H1 (cell line): ENCODE results near the gene P4HA3. TPM values are rescaled to one million over a fixed set of nuclear protein-coding genes. Genes with fewer than 3 reads are reported as not detected.

Experiments
- CTCF ChIA-PET: fragments of 300-600 bp; sonication (Branson Sonifier 250); formaldehyde crosslinking; loops from one replicate; lab custom pipeline; 2021; ENCODE audit not compliant: partially characterized antibody; lab: Charles Lee
- POLR2A ChIA-PET: fragments of 300-600 bp; sonication (Branson Sonifier 250); formaldehyde crosslinking; loops from one replicate; lab custom pipeline; 2021; ENCODE audit warnings: inconsistent platforms; ENCODE audit not compliant: partially characterized antibody; lab: Charles Lee
- DNase-seq, 2 experiments: peaks; one replicate each; pipeline versions ENCODE4 v3.0.0 to v3.0.0-alpha.2; 2010 to 2022; ENCODE audit warnings: low spot score in 2 of 2, low read depth in 1 of 2, mixed read lengths in 1 of 2
- FAIRE-seq: peaks from 2 replicates; lab custom pipeline; 2011; peaks lifted over from hg19 to GRCh38; lab: Jason Lieb, UNC
- H2AFZ ChIP-seq: 2 replicates; pipeline ENCODE4 v1.8.1; 2012; ENCODE audit warnings: low read length, inconsistent platforms
- H2AK5ac ChIP-seq: 2 replicates; pipeline ENCODE4 v1.6.1; 2013; ENCODE audit warnings: low read depth, low read length
- H2BK120ac ChIP-seq: replicated peaks from 2 replicates; pipeline ENCODE3; 2013; ENCODE audit warnings: low read depth, low read length, inconsistent platforms
- H2BK12ac ChIP-seq: 2 replicates; pipeline ENCODE4 v1.6.1; 2013; ENCODE audit warnings: low read depth, low read length
- H2BK15ac ChIP-seq: 2 replicates; pipeline ENCODE4 v1.6.1; 2013; ENCODE audit warnings: low read length
- H2BK20ac ChIP-seq: 2 replicates; pipeline ENCODE4 v1.6.1; 2013; ENCODE audit warnings: low read length
- H2BK5ac ChIP-seq: 2 replicates; pipeline ENCODE4 v1.6.1; 2013; ENCODE audit warnings: low read depth, low read length
- H3K14ac ChIP-seq: 2 replicates; pipeline ENCODE4 v1.6.1; 2013; ENCODE audit warnings: inconsistent platforms; ENCODE audit not compliant: insufficient read length
- H3K18ac ChIP-seq: 2 replicates; pipeline ENCODE4 v1.6.1; 2013; ENCODE audit warnings: low read length; ENCODE audit errors: extremely low read depth
- H3K23ac ChIP-seq: 2 replicates; pipeline ENCODE4 v1.6.1; 2013; ENCODE audit warnings: inconsistent platforms; ENCODE audit not compliant: insufficient read length
- H3K23me2 ChIP-seq: 2 replicates; pipeline ENCODE4 v1.6.1; 2013; ENCODE audit warnings: low read depth, low read length
- H3K27ac ChIP-seq: 2 replicates; pipeline ENCODE4 v1.6.1; 2011; ENCODE audit warnings: low read depth, low read length, inconsistent platforms
- H3K27me3 ChIP-seq, 4 experiments: replicated peaks in 1 of 4; 1 replicate in 1 of 4; 2 replicates in 3 of 4; pipeline versions ENCODE4 v1.6.1 to v1.8.1; 2011 to 2013; ENCODE audit warnings: low read length in 3 of 4, mild to moderate bottlenecking in 3 of 4, inconsistent platforms in 2 of 4, mixed read lengths in 2 of 4, moderate library complexity in 1 of 4; ENCODE audit not compliant: control insufficient read depth in 3 of 4, insufficient read depth in 3 of 4; ENCODE audit errors: extremely low read depth in 1 of 4
- H3K36me3 ChIP-seq, 4 experiments: 2 replicates each; pipeline versions ENCODE4 v1.6.1 to v1.8.1; 2011 to 2013; ENCODE audit warnings: mild to moderate bottlenecking in 4 of 4, low read length in 3 of 4, moderate library complexity in 2 of 4, control low read depth in 1 of 4, inconsistent platforms in 1 of 4; ENCODE audit not compliant: insufficient read depth in 4 of 4, control insufficient read depth in 2 of 4
- H3K4ac ChIP-seq: replicated peaks from 2 replicates; pipeline ENCODE3; 2013; ENCODE audit warnings: low read length, low read depth, mixed read lengths, inconsistent platforms; ENCODE audit not compliant: insufficient read length
- H3K4me1 ChIP-seq, 4 experiments: replicated peaks in 1 of 4; 1 replicate in 1 of 4; 2 replicates in 3 of 4; pipeline versions ENCODE4 v1.6.1 to v1.8.1; 2011 to 2013; ENCODE audit warnings: low read length in 3 of 4, inconsistent platforms in 2 of 4, mixed read lengths in 1 of 4; ENCODE audit not compliant: insufficient read depth in 4 of 4, control insufficient read depth in 3 of 4
- H3K4me2 ChIP-seq, 2 experiments: 2 replicates each; pipeline versions ENCODE4 v1.6.1 to v1.8.1; 2011 to 2013; ENCODE audit warnings: low read depth in 2 of 2, low read length in 2 of 2, control low read depth in 1 of 2, inconsistent platforms in 1 of 2, mild to moderate bottlenecking in 1 of 2; ENCODE audit not compliant: insufficient read depth in 1 of 2
- H3K4me3 ChIP-seq, 4 experiments: fragments of 200-600, 300-600 bp in 1 of 4; sonication (generic), shearing (Covaris generic), sonication (Bioruptor Twin) in 1 of 4; 2 replicates each; pipeline versions ENCODE4 v1.5.1 to v1.8.1; 2011 to 2016; ENCODE audit warnings: low read length in 4 of 4, low read depth in 3 of 4, control low read depth in 2 of 4, inconsistent platforms in 2 of 4, mild to moderate bottlenecking in 2 of 4, mixed read lengths in 1 of 4, moderate library complexity in 1 of 4; ENCODE audit not compliant: insufficient read depth in 2 of 4; ENCODE audit errors: extremely low read depth in 1 of 4
- H3K56ac ChIP-seq: replicated peaks from 2 replicates; pipeline ENCODE3; 2013; ENCODE audit warnings: low read depth, mild to moderate bottlenecking, mixed read lengths, low read length, inconsistent platforms; ENCODE audit not compliant: insufficient read length
- H3K79me1 ChIP-seq: 2 replicates; pipeline ENCODE4 v1.6.1; 2013; ENCODE audit warnings: low read depth, low read length, control low read depth
- H3K79me2 ChIP-seq, 2 experiments: 2 replicates each; pipeline versions ENCODE4 v1.6.1 to v1.8.1; 2012 to 2013; ENCODE audit warnings: low read length in 2 of 2, mild to moderate bottlenecking in 2 of 2, inconsistent platforms in 1 of 2; ENCODE audit not compliant: insufficient read depth in 2 of 2, control insufficient read depth in 1 of 2
- H3K9ac ChIP-seq, 4 experiments: replicated peaks in 1 of 4; 1 replicate in 1 of 4; 2 replicates in 3 of 4; pipeline versions ENCODE4 v1.6.1 to v1.8.1; 2011 to 2013; ENCODE audit warnings: low read depth in 3 of 4, low read length in 3 of 4, control low read depth in 2 of 4, mild to moderate bottlenecking in 2 of 4, moderate library complexity in 2 of 4, inconsistent platforms in 1 of 4; ENCODE audit errors: extremely low read depth in 1 of 4
- H3K9me3 ChIP-seq, 2 experiments: 2 replicates each; pipeline versions ENCODE4 v1.6.1 to v1.8.1; 2012 to 2013; ENCODE audit warnings: mild to moderate bottlenecking in 2 of 2, moderate library complexity in 2 of 2, control low read depth in 1 of 2, inconsistent platforms in 1 of 2, low read depth in 1 of 2, low read length in 1 of 2, mixed read lengths in 1 of 2; ENCODE audit not compliant: insufficient read depth in 2 of 2
- H4K20me1 ChIP-seq, 2 experiments: replicated peaks in 1 of 2; 2 replicates each; pipeline versions ENCODE3 to v1.8.1; 2011 to 2013; ENCODE audit warnings: inconsistent platforms in 2 of 2, low read length in 2 of 2, mild to moderate bottlenecking in 1 of 2; ENCODE audit not compliant: insufficient read depth in 2 of 2, control insufficient read depth in 1 of 2
- H4K5ac ChIP-seq: 2 replicates; pipeline ENCODE4 v1.6.1; 2013; ENCODE audit warnings: low read length, low read depth, mixed read lengths, inconsistent platforms; ENCODE audit not compliant: insufficient read length
- H4K8ac ChIP-seq: 2 replicates; pipeline ENCODE4 v1.8.0; 2013; ENCODE audit warnings: mild to moderate bottlenecking, moderate library complexity, low read length, inconsistent platforms; ENCODE audit not compliant: insufficient read depth; ENCODE audit errors: extremely low read depth
- H4K91ac ChIP-seq: replicated peaks from 2 replicates; pipeline ENCODE3; 2013; ENCODE audit warnings: low read length, mixed read lengths, inconsistent platforms; ENCODE audit not compliant: insufficient read length
- CBX5 ChIP-seq: fragments of 300-800, 300-1000 bp; sonication (generic); IDR thresholded peaks from 2 replicates; pipeline ENCODE4 v1.7.1; 2016; ENCODE audit warnings: antibody characterized with exemption, low read length, low read depth
- CHD1 ChIP-seq: IDR thresholded peaks from 2 replicates; pipeline ENCODE4 v1.6.1; 2012; ENCODE audit warnings: low read depth, low read length, improper control_type of control experiment
- CREB1 ChIP-seq: IDR thresholded peaks from 2 replicates; pipeline ENCODE4 v1.6.1; 2012; ENCODE audit warnings: inconsistent platforms
- CTCF ChIP-seq, 3 experiments: IDR thresholded peaks; 1 replicate in 2 of 3; 2 replicates in 1 of 3; pipeline versions ENCODE4 v1.5.1 to v1.6.1; 2011; ENCODE audit warnings: low read length in 3 of 3, mild to moderate bottlenecking in 3 of 3, inconsistent platforms in 2 of 3, low read depth in 1 of 3, moderate library complexity in 1 of 3; ENCODE audit not compliant: insufficient read depth in 1 of 3; ENCODE audit errors: control extremely low read depth in 1 of 3
- EZH2 ChIP-seq: fragments of 200-600 bp; sonication (generic); IDR thresholded peaks from 2 replicates; pipeline ENCODE4 v1.7.1; 2012; ENCODE audit warnings: low read depth, mild to moderate bottlenecking, moderate library complexity, low read length, inconsistent platforms; ENCODE audit not compliant: severe bottlenecking
- KDM1A ChIP-seq: fragments of 200-600, 300-600 bp; sonication (generic); IDR thresholded peaks from 2 replicates; pipeline ENCODE4 v1.7.1; 2016; ENCODE audit warnings: mild to moderate bottlenecking, low read length, borderline replicate concordance
- KDM5A ChIP-seq: fragments of 200-600 bp; IDR thresholded peaks from 2 replicates; pipeline ENCODE4 v1.7.1; 2012; ENCODE audit warnings: mild to moderate bottlenecking, low read length, inconsistent platforms, mixed read lengths
- MAX ChIP-seq: IDR thresholded peaks from 2 replicates; pipeline ENCODE4 v1.6.1; 2012; ENCODE audit warnings: inconsistent platforms
- PHF8 ChIP-seq: fragments of 200-600 bp; sonication (generic); conservative IDR thresholded peaks from 2 replicates; pipeline ENCODE4 v1.7.1; 2012; ENCODE audit warnings: low read depth, mild to moderate bottlenecking, inconsistent platforms, low read length, moderate library complexity
- POU5F1 ChIP-seq: IDR thresholded peaks from 2 replicates; pipeline ENCODE4 v1.6.1; 2011; ENCODE audit warnings: low read depth, mild to moderate bottlenecking, low read length, moderate library complexity
- RFX5 ChIP-seq: IDR thresholded peaks from 2 replicates; pipeline ENCODE4 v1.6.1; 2011; ENCODE audit warnings: low read depth, low read length, improper control_type of control experiment, borderline replicate concordance
- RNF2 ChIP-seq: fragments of 200-900, 300-1000 bp; sonication (generic); IDR thresholded peaks from 2 replicates; pipeline ENCODE4 v1.7.1; 2016; ENCODE audit warnings: borderline replicate concordance, low read depth, mild to moderate bottlenecking, antibody characterized with exemption, low read length; ENCODE audit not compliant: poor library complexity, severe bottlenecking; ENCODE audit errors: missing control alignments
- WGBS, 2 experiments: shearing (Covaris generic) in 1 of 2; methylation state at CpG; one replicate each; pipeline versions ENCODE4 v1.1.6 to v1.1.7; 2013 to 2015; ENCODE audit warnings: low lambda C conversion rate in 2 of 2, mixed read lengths in 2 of 2, inconsistent platforms in 1 of 2, low coverage in 1 of 2, missing lambda C conversion rate in 1 of 2; ENCODE audit not compliant: insufficient replicate concordance in 2 of 2, insufficient coverage in 1 of 2, insufficient read length in 1 of 2; ENCODE audit errors: extremely low coverage in 1 of 2, missing lambda C conversion rate in 1 of 2; 5-methylcytosine and 5-hydroxymethylcytosine counted together
- polyA plus RNA-seq, 7 experiments: library from polyadenylated mRNA; depleted of rRNA in 3 of 7; stranded (reverse) in 5 of 7; unstranded in 2 of 7; fragments of >200 nt in 5 of 7; fragments of 200-250 nt in 2 of 7; gene quantifications; 1 replicate in 5 of 7; 2 replicates in 1 of 7; 4 replicates in 1 of 7; pipeline versions ENCODE4 v1.2.1 to v1.2.3, GENCODE V29; 2011 to 2013; ENCODE audit warnings: missing spikeins in 2 of 7, mixed read lengths in 2 of 7
- total RNA-seq: library from RNA; stranded (reverse); fragmentation: NEBNext Ultra II Directional; extraction: Animal tissue kit (Norgen Biotek cat#: 25700); gene quantifications from 2 replicates; pipeline ENCODE4 v1.2.1, GENCODE V29; 2021

Gene P4HA3
- total and polyA plus RNA-seq, 2 of the 8 experiments (the other 6 are each of a cell fraction or from before 2014, with no cell fraction given) = 0.06 TPM; not detected in 1

GRCh38 chr11:74345420-74345819 is 34.0 kb upstream of the P4HA3 start:
- Histone ChIP-seq H3K9me3 (no peaks in the 10 kb centered on the region), H3K56ac (no peak overlapping the region), H4K20me1 (no peaks in the 10 kb centered on the region), H4K8ac (no peak overlapping the region), H3K4me3 (no peak overlapping the region), H3K4me1 (no peaks in the 10 kb centered on the region), H2BK5ac (no peak overlapping the region), H3K36me3 (peaks cover 2 to 18% (median 4%) of the 10 kb centered on the region in 4 experiments; a peak in 7 of 8 replicates), H2BK12ac (no peak overlapping the region), H4K91ac (no peak overlapping the region), H3K9ac (no peak overlapping the region), H2AK5ac (no peak overlapping the region), H3K4me2 (no peak overlapping the region), H2AFZ (no peak overlapping the region), H4K5ac (no peak overlapping the region), H2BK15ac (no peak overlapping the region), H3K27me3 (no peaks in the 10 kb centered on the region), H3K14ac (no peak overlapping the region), H3K23ac (no peak overlapping the region), H3K4ac (no peak overlapping the region), H3K79me2 (no peaks in the 10 kb centered on the region), H3K27ac (no peak overlapping the region), H2BK20ac (no peak overlapping the region), H3K79me1 (no peaks in the 10 kb centered on the region), H2BK120ac (no peak overlapping the region), H3K18ac (no peak overlapping the region), H3K23me2 (no peaks in the 10 kb centered on the region)
- ChIA-PET CTCF (no interaction called here), POLR2A (no interaction called here)
- FAIRE-seq (no peak), DNase-seq (no peak)
- 82% methylated on average over 1 of the region's 1 CpG; no CpG with 5 or more reads in 1 of the 2 experiments for WGBS, 2 experiments
- no peak for TF ChIP-seq RNF2
- no peak for TF ChIP-seq CTCF (IDR thresholded peaks at IDR 0.05; ENCODE audit: control extremely low read depth in 1 of 3, insufficient read depth in 1 of 3, low read depth in 1 of 3, low read length in 3 of 3)
- TF ChIP-seq POU5F1 = no peak
- no peak for TF ChIP-seq RFX5
- TF ChIP-seq KDM5A = no peak
- no peak for TF ChIP-seq PHF8
- TF ChIP-seq CHD1 = no peak
- no peak for TF ChIP-seq KDM1A
- TF ChIP-seq CBX5 = no peak
- TF ChIP-seq CREB1 = no peak
- TF ChIP-seq EZH2 = no peak
- no peak for TF ChIP-seq MAX
